H1 (cell line): Measurements from ENCODE around the gene TBX3. TPM values are rescaled to one million over a fixed set of nuclear protein-coding genes. Genes with fewer than 3 reads are reported as not detected.
A peak's percentile ranks its signal among the peaks of the same experiment; 100 is the strongest.

Source experiments
- CTCF ChIA-PET: fragments of 300-600 bp; sonication (Branson Sonifier 250); formaldehyde crosslinking; loops from one replicate; lab custom pipeline; 2021; ENCODE audit not compliant: partially characterized antibody; lab: Charles Lee
- POLR2A ChIA-PET: fragments of 300-600 bp; sonication (Branson Sonifier 250); formaldehyde crosslinking; loops from one replicate; lab custom pipeline; 2021; ENCODE audit warnings: inconsistent platforms; ENCODE audit not compliant: partially characterized antibody; lab: Charles Lee
- DNase-seq, 2 experiments: peaks; one replicate each; pipeline versions ENCODE4 v3.0.0 to v3.0.0-alpha.2; 2010 to 2022; ENCODE audit warnings: low spot score in 2 of 2, low read depth in 1 of 2, mixed read lengths in 1 of 2
- FAIRE-seq: peaks from 2 replicates; lab custom pipeline; 2011; peaks lifted over from hg19 to GRCh38; lab: Jason Lieb, UNC
- H2AFZ ChIP-seq: 2 replicates; pipeline ENCODE4 v1.8.1; 2012; ENCODE audit warnings: low read length, inconsistent platforms
- H2AK5ac ChIP-seq: 2 replicates; pipeline ENCODE4 v1.6.1; 2013; ENCODE audit warnings: low read depth, low read length
- H2BK120ac ChIP-seq: replicated peaks from 2 replicates; pipeline ENCODE3; 2013; ENCODE audit warnings: low read depth, low read length, inconsistent platforms
- H2BK12ac ChIP-seq: 2 replicates; pipeline ENCODE4 v1.6.1; 2013; ENCODE audit warnings: low read depth, low read length
- H2BK15ac ChIP-seq: 2 replicates; pipeline ENCODE4 v1.6.1; 2013; ENCODE audit warnings: low read length
- H2BK20ac ChIP-seq: 2 replicates; pipeline ENCODE4 v1.6.1; 2013; ENCODE audit warnings: low read length
- H2BK5ac ChIP-seq: 2 replicates; pipeline ENCODE4 v1.6.1; 2013; ENCODE audit warnings: low read depth, low read length
- H3K14ac ChIP-seq: 2 replicates; pipeline ENCODE4 v1.6.1; 2013; ENCODE audit warnings: inconsistent platforms; ENCODE audit not compliant: insufficient read length
- H3K18ac ChIP-seq: 2 replicates; pipeline ENCODE4 v1.6.1; 2013; ENCODE audit warnings: low read length; ENCODE audit errors: extremely low read depth
- H3K23ac ChIP-seq: 2 replicates; pipeline ENCODE4 v1.6.1; 2013; ENCODE audit warnings: inconsistent platforms; ENCODE audit not compliant: insufficient read length
- H3K23me2 ChIP-seq: 2 replicates; pipeline ENCODE4 v1.6.1; 2013; ENCODE audit warnings: low read depth, low read length
- H3K27ac ChIP-seq: 2 replicates; pipeline ENCODE4 v1.6.1; 2011; ENCODE audit warnings: low read depth, low read length, inconsistent platforms
- H3K27me3 ChIP-seq, 4 experiments: replicated peaks in 1 of 4; 1 replicate in 1 of 4; 2 replicates in 3 of 4; pipeline versions ENCODE4 v1.6.1 to v1.8.1; 2011 to 2013; ENCODE audit warnings: low read length in 3 of 4, mild to moderate bottlenecking in 3 of 4, inconsistent platforms in 2 of 4, mixed read lengths in 2 of 4, moderate library complexity in 1 of 4; ENCODE audit not compliant: control insufficient read depth in 3 of 4, insufficient read depth in 3 of 4; ENCODE audit errors: extremely low read depth in 1 of 4
- H3K36me3 ChIP-seq, 4 experiments: 2 replicates each; pipeline versions ENCODE4 v1.6.1 to v1.8.1; 2011 to 2013; ENCODE audit warnings: mild to moderate bottlenecking in 4 of 4, low read length in 3 of 4, moderate library complexity in 2 of 4, control low read depth in 1 of 4, inconsistent platforms in 1 of 4; ENCODE audit not compliant: insufficient read depth in 4 of 4, control insufficient read depth in 2 of 4
- H3K4ac ChIP-seq: replicated peaks from 2 replicates; pipeline ENCODE3; 2013; ENCODE audit warnings: low read length, low read depth, mixed read lengths, inconsistent platforms; ENCODE audit not compliant: insufficient read length
- H3K4me1 ChIP-seq, 4 experiments: replicated peaks in 1 of 4; 1 replicate in 1 of 4; 2 replicates in 3 of 4; pipeline versions ENCODE4 v1.6.1 to v1.8.1; 2011 to 2013; ENCODE audit warnings: low read length in 3 of 4, inconsistent platforms in 2 of 4, mixed read lengths in 1 of 4; ENCODE audit not compliant: insufficient read depth in 4 of 4, control insufficient read depth in 3 of 4
- H3K4me2 ChIP-seq, 2 experiments: 2 replicates each; pipeline versions ENCODE4 v1.6.1 to v1.8.1; 2011 to 2013; ENCODE audit warnings: low read depth in 2 of 2, low read length in 2 of 2, control low read depth in 1 of 2, inconsistent platforms in 1 of 2, mild to moderate bottlenecking in 1 of 2; ENCODE audit not compliant: insufficient read depth in 1 of 2
- H3K4me3 ChIP-seq, 4 experiments: fragments of 200-600, 300-600 bp in 1 of 4; sonication (generic), shearing (Covaris generic), sonication (Bioruptor Twin) in 1 of 4; 2 replicates each; pipeline versions ENCODE4 v1.5.1 to v1.8.1; 2011 to 2016; ENCODE audit warnings: low read length in 4 of 4, low read depth in 3 of 4, control low read depth in 2 of 4, inconsistent platforms in 2 of 4, mild to moderate bottlenecking in 2 of 4, mixed read lengths in 1 of 4, moderate library complexity in 1 of 4; ENCODE audit not compliant: insufficient read depth in 2 of 4; ENCODE audit errors: extremely low read depth in 1 of 4
- H3K56ac ChIP-seq: replicated peaks from 2 replicates; pipeline ENCODE3; 2013; ENCODE audit warnings: low read depth, mild to moderate bottlenecking, mixed read lengths, low read length, inconsistent platforms; ENCODE audit not compliant: insufficient read length
- H3K79me1 ChIP-seq: 2 replicates; pipeline ENCODE4 v1.6.1; 2013; ENCODE audit warnings: low read depth, low read length, control low read depth
- H3K79me2 ChIP-seq, 2 experiments: 2 replicates each; pipeline versions ENCODE4 v1.6.1 to v1.8.1; 2012 to 2013; ENCODE audit warnings: low read length in 2 of 2, mild to moderate bottlenecking in 2 of 2, inconsistent platforms in 1 of 2; ENCODE audit not compliant: insufficient read depth in 2 of 2, control insufficient read depth in 1 of 2
- H3K9ac ChIP-seq, 4 experiments: replicated peaks in 1 of 4; 1 replicate in 1 of 4; 2 replicates in 3 of 4; pipeline versions ENCODE4 v1.6.1 to v1.8.1; 2011 to 2013; ENCODE audit warnings: low read depth in 3 of 4, low read length in 3 of 4, control low read depth in 2 of 4, mild to moderate bottlenecking in 2 of 4, moderate library complexity in 2 of 4, inconsistent platforms in 1 of 4; ENCODE audit errors: extremely low read depth in 1 of 4
- H3K9me3 ChIP-seq, 2 experiments: 2 replicates each; pipeline versions ENCODE4 v1.6.1 to v1.8.1; 2012 to 2013; ENCODE audit warnings: mild to moderate bottlenecking in 2 of 2, moderate library complexity in 2 of 2, control low read depth in 1 of 2, inconsistent platforms in 1 of 2, low read depth in 1 of 2, low read length in 1 of 2, mixed read lengths in 1 of 2; ENCODE audit not compliant: insufficient read depth in 2 of 2
- H4K20me1 ChIP-seq, 2 experiments: replicated peaks in 1 of 2; 2 replicates each; pipeline versions ENCODE3 to v1.8.1; 2011 to 2013; ENCODE audit warnings: inconsistent platforms in 2 of 2, low read length in 2 of 2, mild to moderate bottlenecking in 1 of 2; ENCODE audit not compliant: insufficient read depth in 2 of 2, control insufficient read depth in 1 of 2
- H4K5ac ChIP-seq: 2 replicates; pipeline ENCODE4 v1.6.1; 2013; ENCODE audit warnings: low read length, low read depth, mixed read lengths, inconsistent platforms; ENCODE audit not compliant: insufficient read length
- H4K8ac ChIP-seq: 2 replicates; pipeline ENCODE4 v1.8.0; 2013; ENCODE audit warnings: mild to moderate bottlenecking, moderate library complexity, low read length, inconsistent platforms; ENCODE audit not compliant: insufficient read depth; ENCODE audit errors: extremely low read depth
- H4K91ac ChIP-seq: replicated peaks from 2 replicates; pipeline ENCODE3; 2013; ENCODE audit warnings: low read length, mixed read lengths, inconsistent platforms; ENCODE audit not compliant: insufficient read length
- ASH2L ChIP-seq: fragments of 200-600, 300-600 bp; sonication (generic); IDR thresholded peaks from one replicate; pipeline ENCODE4 v1.7.1; 2017; ENCODE audit warnings: low read length
- CBX8 ChIP-seq: fragments of 300-800, 300-1000 bp; sonication (generic); IDR thresholded peaks from 2 replicates; pipeline ENCODE4 v1.7.1; 2016; ENCODE audit warnings: low read depth, low read length, borderline replicate concordance
- E2F6 ChIP-seq: IDR thresholded peaks from 2 replicates; pipeline ENCODE4 v1.6.1; 2012; ENCODE audit warnings: inconsistent platforms
- EZH2 ChIP-seq: fragments of 200-600 bp; sonication (generic); IDR thresholded peaks from 2 replicates; pipeline ENCODE4 v1.7.1; 2012; ENCODE audit warnings: low read depth, mild to moderate bottlenecking, moderate library complexity, low read length, inconsistent platforms; ENCODE audit not compliant: severe bottlenecking
- MAFK ChIP-seq: IDR thresholded peaks from 2 replicates; pipeline ENCODE4 v1.6.1; 2012; ENCODE audit warnings: low read depth, mild to moderate bottlenecking, improper control_type of control experiment, low read length
- NRF1 ChIP-seq: IDR thresholded peaks from 2 replicates; pipeline ENCODE4 v1.6.1; 2011; ENCODE audit warnings: mild to moderate bottlenecking, low read depth, low read length, improper control_type of control experiment
- SIN3A ChIP-seq, 2 experiments: IDR thresholded peaks in 1 of 2; conservative IDR thresholded peaks in 1 of 2; 2 replicates each; pipeline ENCODE4 v1.6.1; 2011 to 2012; ENCODE audit warnings: low read length in 2 of 2, improper control_type of control experiment in 1 of 2, low read depth in 1 of 2, mild to moderate bottlenecking in 1 of 2
- SIRT6 ChIP-seq: IDR thresholded peaks from one replicate; pipeline ENCODE4 v1.7.1; 2012; ENCODE audit warnings: low read length, inconsistent platforms
- SP1 ChIP-seq: IDR thresholded peaks from 2 replicates; pipeline ENCODE4 v1.6.1; 2011; ENCODE audit warnings: low read depth, low read length
- SRF ChIP-seq: IDR thresholded peaks from 2 replicates; pipeline ENCODE4 v1.6.1; 2011; ENCODE audit warnings: mild to moderate bottlenecking, low read depth, low read length, moderate library complexity
- USF2 ChIP-seq: IDR thresholded peaks from 2 replicates; pipeline ENCODE4 v1.6.1; 2011; ENCODE audit warnings: low read length, improper control_type of control experiment
- WGBS, 2 experiments: shearing (Covaris generic) in 1 of 2; methylation state at CpG; one replicate each; pipeline versions ENCODE4 v1.1.6 to v1.1.7; 2013 to 2015; ENCODE audit warnings: low lambda C conversion rate in 2 of 2, mixed read lengths in 2 of 2, inconsistent platforms in 1 of 2, low coverage in 1 of 2, missing lambda C conversion rate in 1 of 2; ENCODE audit not compliant: insufficient replicate concordance in 2 of 2, insufficient coverage in 1 of 2, insufficient read length in 1 of 2; ENCODE audit errors: extremely low coverage in 1 of 2, missing lambda C conversion rate in 1 of 2; 5-methylcytosine and 5-hydroxymethylcytosine counted together
- polyA plus RNA-seq, 7 experiments: library from polyadenylated mRNA; depleted of rRNA in 3 of 7; stranded (reverse) in 5 of 7; unstranded in 2 of 7; fragments of >200 nt in 5 of 7; fragments of 200-250 nt in 2 of 7; gene quantifications; 1 replicate in 5 of 7; 2 replicates in 1 of 7; 4 replicates in 1 of 7; pipeline versions ENCODE4 v1.2.1 to v1.2.3, GENCODE V29; 2011 to 2013; ENCODE audit warnings: missing spikeins in 2 of 7, mixed read lengths in 2 of 7
- total RNA-seq: library from RNA; stranded (reverse); fragmentation: NEBNext Ultra II Directional; extraction: Animal tissue kit (Norgen Biotek cat#: 25700); gene quantifications from 2 replicates; pipeline ENCODE4 v1.2.1, GENCODE V29; 2021

The TBX3 gene
- total and polyA plus RNA-seq, 2 of the 8 experiments (the other 6 are each of a cell fraction or from before 2014, with no cell fraction given), result 0.09 to 1.0 TPM

GRCh38 chr12:114704096-114704495, 20.1 kb upstream of the TBX3 start:
- Histone ChIP-seq H3K79me2 (no peaks in the 10 kb centered on the region), H2BK12ac (no peak overlapping the region), H3K27ac (no peak overlapping the region), H3K4me1 (peaks cover 9 to 22% (median 11%) of the 10 kb centered on the region in 4 experiments), H2BK5ac (no peak overlapping the region), H3K23ac (no peak overlapping the region), H3K36me3 (no peaks in the 10 kb centered on the region), H4K91ac (no peak overlapping the region), H2BK15ac (no peak overlapping the region), H3K14ac (no peak overlapping the region), H3K23me2 (peaks cover 4% of the 10 kb centered on the region; the same call in 1 of the 2 replicates), H2AFZ (no peak overlapping the region), H3K9me3 (no peaks in the 10 kb centered on the region), H3K9ac (no peak overlapping the region), H4K8ac (no peak overlapping the region; the same call in 1 of the 2 replicates), H3K4me2 (peak overlapping the region in 1 of 2 experiments; percentile 45; a peak in 1 of 4 replicates), H3K56ac (no peak overlapping the region), H2BK120ac (no peak overlapping the region), H4K20me1 (peaks cover 12 to 13% of the 10 kb centered on the region in 2 experiments), H3K27me3 (peaks cover 40 to 61% (median 56%) of the 10 kb centered on the region in 4 experiments), H3K4ac (no peak overlapping the region), H3K4me3 (no peak overlapping the region), H2AK5ac (peak overlapping the region; percentile 65; the same call in 1 of the 2 replicates), H3K79me1 (no peaks in the 10 kb centered on the region), H2BK20ac (no peak overlapping the region), H4K5ac (no peak overlapping the region), H3K18ac (no peak overlapping the region)
- POLR2A ChIA-PET, result interaction anchor here (1.1 kb wide), 1 partner anchor 8 kb away, joined by 3 read pairs; no protein-coding TSS in a partner anchor
- DNase-seq, result no peak
- CTCF ChIA-PET, result interaction anchor here (0.6 kb wide), 2 partner anchors 463 to 1046 kb away, joined by 3 to 4 read pairs; no protein-coding TSS in a partner anchor
- TF ChIP-seq NRF1, result no peak
- no peak for TF ChIP-seq E2F6
- no peak for TF ChIP-seq EZH2
- TF ChIP-seq USF2, result no peak
- no peak for TF ChIP-seq SIRT6
- no peak for TF ChIP-seq SRF
- TF ChIP-seq SIN3A (conservative IDR thresholded peaks at IDR 0.05 in 1 of 2, IDR thresholded peaks at IDR 0.05 in 1 of 2; ENCODE audit: low read depth in 1 of 2, low read length in 2 of 2), result no peak
- no peak for TF ChIP-seq ASH2L
- no peak for TF ChIP-seq MAFK
- no peak for TF ChIP-seq SP1
- no peak for TF ChIP-seq CBX8
- WGBS, 2 experiments, result 73% methylated on average over 3 of the region's 3 CpGs; no CpG with 5 or more reads in 1 of the 2 experiments
- FAIRE-seq, result no peak
